ENCODE data around the gene TRMT10C.
"Not testable (repeated sequence)": the region's sequence is repeated elsewhere in the genome, so short reads cannot be mapped to it uniquely, and the experiment has no call there.

TRMT10C gene

GRCh38 chr3:101602731-101603130 is 41.1 kb downstream of the TRMT10C start:
- H4K8ac ChIP-seq (ENCODE audit: low read depth, low read length), result no peak overlapping the region
- no peak for DNase-seq (ENCODE audit: low spot score)
- H2BK12ac ChIP-seq (ENCODE audit: low read length), result no peak overlapping the region
- H3K4ac ChIP-seq (ENCODE audit: low read length), result no peak overlapping the region
- H2BK15ac ChIP-seq (ENCODE audit: low read length), result no peak overlapping the region
- no peak overlapping the region for H2AFZ ChIP-seq (ENCODE audit: low read length)
- H2BK5ac ChIP-seq (ENCODE audit: low read length), result no peak overlapping the region
- H3K27me3 ChIP-seq (ENCODE audit: control insufficient read depth in 3 of 3, insufficient read depth in 3 of 3, low read depth in 1 of 3, low read length in 3 of 3), result no peaks in the 10 kb centered on the region
- no peaks in the 10 kb centered on the region for H3K4me1 ChIP-seq (ENCODE audit: control insufficient read depth in 2 of 2, insufficient read depth in 1 of 2, low read depth in 1 of 2, low read length in 2 of 2)
- H3K4me2 ChIP-seq (ENCODE audit: insufficient read depth, low read length, poor library complexity, severe bottlenecking), result no peak overlapping the region
- WGBS, 2 donors (ENCODE audit: extremely low coverage in 2 of 2, insufficient read length in 2 of 2, insufficient replicate concordance in 1 of 2), result no CpG with 5 or more reads among the region's 3 CpGs
- no peaks in the 10 kb centered on the region for H3K79me1 ChIP-seq (ENCODE audit: low read depth, low read length)
- H3K9ac ChIP-seq (ENCODE audit: low read depth, low read length, poor library complexity), result no peak overlapping the region
- no peak overlapping the region for H3K27ac ChIP-seq (replicated peaks; ENCODE audit: low read length)
- no peak overlapping the region for H3K14ac ChIP-seq (ENCODE audit: low read length)
- no peaks in the 10 kb centered on the region for H3K9me3 ChIP-seq (replicated peaks in 1 of 2; ENCODE audit: control insufficient read depth in 2 of 2, insufficient read depth in 1 of 2, low read depth in 1 of 2, low read length in 2 of 2)
- H2AK5ac ChIP-seq (ENCODE audit: low read depth, low read length), result no peak overlapping the region
- no peak overlapping the region for H3K4me3 ChIP-seq (ENCODE audit: low read length in 2 of 2)
- H3K18ac ChIP-seq (ENCODE audit: low read length), result no peak overlapping the region
- H2BK120ac ChIP-seq (ENCODE audit: low read depth, low read length), result no peak overlapping the region
- H3K23ac ChIP-seq (ENCODE audit: low read depth, low read length, poor library complexity), result no peak overlapping the region
- no peak overlapping the region for H4K91ac ChIP-seq (ENCODE audit: low read depth, low read length, poor library complexity)
- peaks cover 5% of the 10 kb centered on the region in 2 donors for H3K36me3 ChIP-seq (replicated peaks in 1 of 2; ENCODE audit: control insufficient read depth in 2 of 2, insufficient read depth in 2 of 2, low read length in 2 of 2)

- H2BK120ac ChIP-seq (ENCODE audit: low read depth, low read length), result no peak overlapping the region
- no peak overlapping the region for H4K8ac ChIP-seq (ENCODE audit: low read depth, low read length)
- no peaks in the 10 kb centered on the region for H3K27me3 ChIP-seq (ENCODE audit: control insufficient read depth in 3 of 3, insufficient read depth in 3 of 3, low read depth in 1 of 3, low read length in 3 of 3)
- H2BK12ac ChIP-seq (ENCODE audit: low read length), result no peak overlapping the region
- no peak overlapping the region for H3K18ac ChIP-seq (ENCODE audit: low read length)
- H3K4ac ChIP-seq (ENCODE audit: low read length), result no peak overlapping the region
- H2AK5ac ChIP-seq (ENCODE audit: low read depth, low read length), result no peak overlapping the region
- no peak for DNase-seq (ENCODE audit: low spot score)
- no peak overlapping the region for H3K14ac ChIP-seq (ENCODE audit: low read length)
- H2BK5ac ChIP-seq (ENCODE audit: low read length), result no peak overlapping the region
- no CpG with 5 or more reads among the region's 1 CpG for WGBS, 2 donors (ENCODE audit: extremely low coverage in 2 of 2, insufficient read length in 2 of 2, insufficient replicate concordance in 1 of 2)
- no peak overlapping the region for H3K4me3 ChIP-seq (ENCODE audit: low read length in 2 of 2)
- H4K91ac ChIP-seq (ENCODE audit: low read depth, low read length, poor library complexity), result no peak overlapping the region
- no peak overlapping the region for H3K23ac ChIP-seq (ENCODE audit: low read depth, low read length, poor library complexity)
- H2BK15ac ChIP-seq (ENCODE audit: low read length), result no peak overlapping the region
- H3K9me3 ChIP-seq (replicated peaks in 1 of 2; ENCODE audit: control insufficient read depth in 2 of 2, insufficient read depth in 1 of 2, low read depth in 1 of 2, low read length in 2 of 2), result no peaks in the 10 kb centered on the region
- H3K4me2 ChIP-seq (ENCODE audit: insufficient read depth, low read length, poor library complexity, severe bottlenecking), result no peak overlapping the region
- H3K9ac ChIP-seq (ENCODE audit: low read depth, low read length, poor library complexity), result no peak overlapping the region
- no peak overlapping the region for H3K27ac ChIP-seq (replicated peaks; ENCODE audit: low read length)
- H3K79me1 ChIP-seq (ENCODE audit: low read depth, low read length), result no peaks in the 10 kb centered on the region
- H3K36me3 ChIP-seq (replicated peaks in 1 of 2; ENCODE audit: control insufficient read depth in 2 of 2, insufficient read depth in 2 of 2, low read length in 2 of 2), result peaks cover 5% of the 10 kb centered on the region in 2 donors
- H2AFZ ChIP-seq (ENCODE audit: low read length), result no peak overlapping the region
- no peaks in the 10 kb centered on the region for H3K4me1 ChIP-seq (ENCODE audit: control insufficient read depth in 2 of 2, insufficient read depth in 1 of 2, low read depth in 1 of 2, low read length in 2 of 2)
Observed at GRCh38 chr3:101603184-101603583, 41.5 kb downstream of the TRMT10C start.

- not testable (repeated sequence) for DNase-seq (ENCODE audit: low spot score); H2BK120ac ChIP-seq (ENCODE audit: low read depth, low read length); H2BK5ac ChIP-seq (ENCODE audit: low read length); H3K4ac ChIP-seq (ENCODE audit: low read length); H3K27ac ChIP-seq (replicated peaks; ENCODE audit: low read length); H3K23ac ChIP-seq (ENCODE audit: low read depth, low read length, poor library complexity); H4K8ac ChIP-seq (ENCODE audit: low read depth, low read length); H3K36me3 ChIP-seq (replicated peaks in 1 of 2; ENCODE audit: control insufficient read depth in 2 of 2, insufficient read depth in 2 of 2, low read length in 2 of 2); H2BK12ac ChIP-seq (ENCODE audit: low read length); H2BK15ac ChIP-seq (ENCODE audit: low read length); H3K9ac ChIP-seq (ENCODE audit: low read depth, low read length, poor library complexity); H4K91ac ChIP-seq (ENCODE audit: low read depth, low read length, poor library complexity); H3K27me3 ChIP-seq (ENCODE audit: control insufficient read depth in 3 of 3, insufficient read depth in 3 of 3, low read depth in 1 of 3, low read length in 3 of 3); H2AK5ac ChIP-seq (ENCODE audit: low read depth, low read length); H2AFZ ChIP-seq (ENCODE audit: low read length); H3K4me1 ChIP-seq (ENCODE audit: control insufficient read depth in 2 of 2, insufficient read depth in 1 of 2, low read depth in 1 of 2, low read length in 2 of 2); H3K18ac ChIP-seq (ENCODE audit: low read length); H3K14ac ChIP-seq (ENCODE audit: low read length); H3K4me3 ChIP-seq (ENCODE audit: low read length in 2 of 2); H3K4me2 ChIP-seq (ENCODE audit: insufficient read depth, low read length, poor library complexity, severe bottlenecking); H3K79me1 ChIP-seq (ENCODE audit: low read depth, low read length); H3K9me3 ChIP-seq (replicated peaks in 1 of 2; ENCODE audit: control insufficient read depth in 2 of 2, insufficient read depth in 1 of 2, low read depth in 1 of 2, low read length in 2 of 2)
- WGBS, 2 donors (ENCODE audit: extremely low coverage in 2 of 2, insufficient read length in 2 of 2, insufficient replicate concordance in 1 of 2), result no CpG with 5 or more reads among the region's 10 CpGs
Observed at GRCh38 chr3:101605398-101605797, 43.7 kb downstream of the TRMT10C start.

GRCh38 chr3:101611023-101611422 is 49.4 kb downstream of the TRMT10C start:
- H3K27ac ChIP-seq (replicated peaks; ENCODE audit: low read length), result no peak overlapping the region
- H2BK12ac ChIP-seq (ENCODE audit: low read length), result no peak overlapping the region
- no peak overlapping the region for H3K18ac ChIP-seq (ENCODE audit: low read length)
- H3K4ac ChIP-seq (ENCODE audit: low read length), result no peak overlapping the region
- no peaks in the 10 kb centered on the region for H3K36me3 ChIP-seq (replicated peaks in 1 of 2; ENCODE audit: control insufficient read depth in 2 of 2, insufficient read depth in 2 of 2, low read length in 2 of 2)
- H3K9ac ChIP-seq (ENCODE audit: low read depth, low read length, poor library complexity), result no peak overlapping the region
- H4K91ac ChIP-seq (ENCODE audit: low read depth, low read length, poor library complexity), result no peak overlapping the region
- no peak overlapping the region for H3K14ac ChIP-seq (ENCODE audit: low read length)
- H3K79me1 ChIP-seq (ENCODE audit: low read depth, low read length), result no peaks in the 10 kb centered on the region
- H2BK15ac ChIP-seq (ENCODE audit: low read length), result no peak overlapping the region
- no CpG with 5 or more reads among the region's 2 CpGs for WGBS, 2 donors (ENCODE audit: extremely low coverage in 2 of 2, insufficient read length in 2 of 2, insufficient replicate concordance in 1 of 2)
- no peaks in the 10 kb centered on the region for H3K27me3 ChIP-seq (ENCODE audit: control insufficient read depth in 3 of 3, insufficient read depth in 3 of 3, low read depth in 1 of 3, low read length in 3 of 3)
- DNase-seq (ENCODE audit: low spot score), result no peak
- H3K23ac ChIP-seq (ENCODE audit: low read depth, low read length, poor library complexity), result no peak overlapping the region
- no peak overlapping the region for H2AK5ac ChIP-seq (ENCODE audit: low read depth, low read length)
- no peak overlapping the region for H2AFZ ChIP-seq (ENCODE audit: low read length)
- H4K8ac ChIP-seq (ENCODE audit: low read depth, low read length), result no peak overlapping the region
- H3K4me2 ChIP-seq (ENCODE audit: insufficient read depth, low read length, poor library complexity, severe bottlenecking), result no peak overlapping the region
- no peak overlapping the region for H3K4me3 ChIP-seq (ENCODE audit: low read length in 2 of 2)
- H2BK120ac ChIP-seq (ENCODE audit: low read depth, low read length), result no peak overlapping the region
- H3K9me3 ChIP-seq (replicated peaks in 1 of 2; ENCODE audit: control insufficient read depth in 2 of 2, insufficient read depth in 1 of 2, low read depth in 1 of 2, low read length in 2 of 2), result no peaks in the 10 kb centered on the region
- H3K4me1 ChIP-seq (ENCODE audit: control insufficient read depth in 2 of 2, insufficient read depth in 1 of 2, low read depth in 1 of 2, low read length in 2 of 2), result no peaks in the 10 kb centered on the region
- H2BK5ac ChIP-seq (ENCODE audit: low read length), result no peak overlapping the region

Data from neuronal stem cell (in vitro differentiated cells).